Smooth muscle cell (in vitro differentiated cells): Measurements from ENCODE around the gene CSNK1G3. TPM values are rescaled to one million over a fixed set of nuclear protein-coding genes. Genes with fewer than 3 reads are reported as not detected.

Experiments used
- DNase-seq: peaks from one replicate; lab custom pipeline; 2025; ENCODE audit not compliant: unreplicated experiment; lab: John Stamatoyannopoulos, UW
- H2AFZ ChIP-seq: fragments of 200-600 bp; sonication (generic); 2 replicates; pipeline ENCODE4 v1.6.0; 2016; ENCODE audit warnings: antibody characterized with exemption, low read depth, mild to moderate bottlenecking
- H3F3A ChIP-seq: fragments of 200-600 bp; sonication (generic); 2 replicates; pipeline ENCODE4 v1.6.0; 2017; ENCODE audit warnings: antibody characterized with exemption, low read depth
- H3K27ac ChIP-seq: fragments of 200-600 bp; sonication (generic); 2 replicates; pipeline ENCODE4 v1.5.1; 2016; ENCODE audit warnings: low read depth, mild to moderate bottlenecking
- H3K27me3 ChIP-seq: fragments of 200-600 bp; sonication (generic); 2 replicates; pipeline ENCODE4 v1.6.1; 2016; ENCODE audit warnings: low read depth, mild to moderate bottlenecking
- H3K36me3 ChIP-seq: fragments of 200-600 bp; sonication (generic); 2 replicates; pipeline ENCODE4 v1.5.1; 2016; ENCODE audit warnings: low read depth
- H3K4me1 ChIP-seq: fragments of 200-600 bp; sonication (generic); 2 replicates; pipeline ENCODE4 v1.5.1; 2016; ENCODE audit warnings: low read depth
- H3K4me2 ChIP-seq: fragments of 200-600 bp; sonication (generic); 2 replicates; pipeline ENCODE4 v1.6.0; 2016; ENCODE audit warnings: mild to moderate bottlenecking
- H3K4me3 ChIP-seq: fragments of 200-600 bp; sonication (generic); 2 replicates; pipeline ENCODE4 v1.5.1; 2016; ENCODE audit warnings: mild to moderate bottlenecking
- H3K79me2 ChIP-seq: fragments of 200-600 bp; sonication (generic); 2 replicates; pipeline ENCODE4 v1.6.0; 2016; ENCODE audit warnings: low read depth, mild to moderate bottlenecking
- H3K9ac ChIP-seq: fragments of 200-600 bp; sonication (generic); 2 replicates; pipeline ENCODE4 v1.6.0; 2016; ENCODE audit warnings: low read depth
- H3K9me3 ChIP-seq: fragments of 200-600 bp; sonication (generic); replicated peaks from 2 replicates; pipeline ENCODE4 v1.5.1; 2016; ENCODE audit warnings: low read depth
- H4K20me1 ChIP-seq: fragments of 200-600 bp; sonication (generic); 2 replicates; pipeline ENCODE4 v1.6.0; 2016; ENCODE audit warnings: low read depth
- CTCF ChIP-seq: fragments of 200-600 bp; sonication (generic); IDR thresholded peaks from 2 replicates; pipeline ENCODE4 v1.5.1; 2017; ENCODE audit warnings: borderline replicate concordance, mild to moderate bottlenecking, antibody characterized with exemption; ENCODE audit not compliant: insufficient read depth, poor library complexity, severe bottlenecking
- WGBS: methylation state at CpG from one replicate; pipeline ENCODE4 v1.1.7; 2016; ENCODE audit warnings: low lambda C conversion rate; 5-methylcytosine and 5-hydroxymethylcytosine counted together
- polyA plus RNA-seq: library from polyadenylated mRNA; unstranded; fragments of >200 nt; fragmentation: Nextera tagmentation; extraction: Ambion mirVana; gene quantifications from 2 replicates; pipeline ENCODE4 v1.2.1, GENCODE V29; 2016
- total RNA-seq: library from RNA; depleted of rRNA; stranded (reverse); fragments of >200 nt; gene quantifications from 2 replicates; pipeline ENCODE4 v1.2.3, GENCODE V29; 2014

The CSNK1G3 gene
- total and polyA plus RNA-seq, 2 experiments from 2014 or later: 25.9 to 68.3 TPM

GRCh38 chr5:123599171-123599570, 87.2 kb downstream of the CSNK1G3 start:
- H2AFZ ChIP-seq: no peak overlapping the region
- H3K27ac ChIP-seq: no peak overlapping the region
- no peak overlapping the region for H3K4me3 ChIP-seq
- no peaks in the 10 kb centered on the region for H3K4me1 ChIP-seq
- H3F3A ChIP-seq: no peaks in the 10 kb centered on the region
- no peak overlapping the region for H3K9ac ChIP-seq
- no peaks in the 10 kb centered on the region for H3K79me2 ChIP-seq
- WGBS: 87% methylated on average over 2 of the region's 2 CpGs
- no peaks in the 10 kb centered on the region for H3K9me3 ChIP-seq
- no peak for DNase-seq
- no peak for TF ChIP-seq CTCF
- H4K20me1 ChIP-seq: no peaks in the 10 kb centered on the region
- H3K36me3 ChIP-seq: no peaks in the 10 kb centered on the region
- no peaks in the 10 kb centered on the region for H3K27me3 ChIP-seq
- H3K4me2 ChIP-seq: no peak overlapping the region

- no peak overlapping the region for H3K4me2 ChIP-seq
- no peaks in the 10 kb centered on the region for H4K20me1 ChIP-seq
- H3F3A ChIP-seq: no peaks in the 10 kb centered on the region
- 98% methylated on average over 2 of the region's 2 CpGs for WGBS
- H3K9ac ChIP-seq: no peak overlapping the region
- DNase-seq: no peak
- H3K27me3 ChIP-seq: no peaks in the 10 kb centered on the region
- no peak overlapping the region for H3K4me3 ChIP-seq
- no peaks in the 10 kb centered on the region for H3K36me3 ChIP-seq
- no peaks in the 10 kb centered on the region for H3K9me3 ChIP-seq
- no peak overlapping the region for H3K27ac ChIP-seq
- no peaks in the 10 kb centered on the region for H3K4me1 ChIP-seq
- no peaks in the 10 kb centered on the region for H3K79me2 ChIP-seq
- no peak overlapping the region for H2AFZ ChIP-seq
- no peak for TF ChIP-seq CTCF
These were observed 89.6 kb downstream of the CSNK1G3 start for GRCh38 chr5:123601610-123602009.

GRCh38 chr5:123605822-123606221, 93.8 kb downstream of the CSNK1G3 start:
- Histone ChIP-seq H3K9me3 (no peaks in the 10 kb centered on the region), H3K27ac (no peak overlapping the region), H2AFZ (no peak overlapping the region), H3K4me3 (no peak overlapping the region), H3K27me3 (no peaks in the 10 kb centered on the region), H4K20me1 (no peaks in the 10 kb centered on the region), H3K79me2 (no peaks in the 10 kb centered on the region), H3K4me1 (no peaks in the 10 kb centered on the region), H3F3A (peaks cover 4% of the 10 kb centered on the region), H3K4me2 (no peak overlapping the region), H3K36me3 (no peaks in the 10 kb centered on the region), H3K9ac (no peak overlapping the region)
- TF ChIP-seq CTCF: no peak
- no peak for DNase-seq

GRCh38 chr5:123610209-123610608, 98.2 kb downstream of the CSNK1G3 start:
- no peaks in the 10 kb centered on the region for H3K27me3 ChIP-seq
- H3K36me3 ChIP-seq: peaks cover 7% of the 10 kb centered on the region
- H4K20me1 ChIP-seq: no peaks in the 10 kb centered on the region
- no peak overlapping the region for H2AFZ ChIP-seq
- no peaks in the 10 kb centered on the region for H3K4me1 ChIP-seq
- H3K79me2 ChIP-seq: no peaks in the 10 kb centered on the region
- no peak overlapping the region for H3K9ac ChIP-seq
- no peak overlapping the region for H3K4me3 ChIP-seq
- H3K27ac ChIP-seq: no peak overlapping the region
- WGBS: 82% methylated on average over 2 of the region's 2 CpGs
- peaks cover 4% of the 10 kb centered on the region for H3F3A ChIP-seq
- TF ChIP-seq CTCF: no peak
- no peaks in the 10 kb centered on the region for H3K9me3 ChIP-seq
- no peak overlapping the region for H3K4me2 ChIP-seq
- DNase-seq: no peak
